ENCODE data around the gene STX1A.

Gene STX1A

GRCh38 chr7:73706126-73707044 lies 13.1 kb downstream of the STX1A start:
- no peak for DNase-seq (ENCODE audit: low read depth)

GRCh38 chr7:73705551-73705920 lies 13.9 kb downstream of the STX1A start:
- no peak for DNase-seq (ENCODE audit: low read depth)

- peak; percentile 29 for DNase-seq (ENCODE audit: low read depth)
These were observed 14.6 kb downstream of the STX1A start for GRCh38 chr7:73704640-73705550.

GRCh38 chr7:73703757-73704639 lies 15.5 kb downstream of the STX1A start:
- no peak for DNase-seq (ENCODE audit: low read depth)

- DNase-seq (ENCODE audit: low read depth): no peak
These were observed 16.2 kb downstream of the STX1A start for GRCh38 chr7:73703225-73703624.

GRCh38 chr7:73702665-73703064 lies 16.8 kb downstream of the STX1A start:
- DNase-seq (ENCODE audit: low read depth): no peak

- no peak for DNase-seq (ENCODE audit: low read depth)
These were observed 17.2 kb downstream of the STX1A start for GRCh38 chr7:73702226-73702625.

GRCh38 chr7:73701357-73701995 lies 18.0 kb downstream of the STX1A start:
- peak; percentile 59 for DNase-seq (ENCODE audit: low read depth)

GRCh38 chr7:73700581-73701134 lies 18.8 kb downstream of the STX1A start:
- no peak for DNase-seq (ENCODE audit: low read depth)

GRCh38 chr7:73700069-73700423 lies 19.4 kb downstream of the STX1A start:
- DNase-seq (ENCODE audit: low read depth): no peak

GRCh38 chr7:73699370-73700068 lies 19.9 kb downstream of the STX1A start:
- no peak for DNase-seq (ENCODE audit: low read depth)

- DNase-seq (ENCODE audit: low read depth): no peak
These were observed 21.1 kb downstream of the STX1A start for GRCh38 chr7:73698410-73698809.

- DNase-seq (ENCODE audit: low read depth): no peak
These were observed 23.1 kb downstream of the STX1A start for GRCh38 chr7:73696372-73696771.

GRCh38 chr7:73690646-73691045 lies 28.8 kb downstream of the STX1A start:
- no peak for DNase-seq (ENCODE audit: low read depth)

- DNase-seq (ENCODE audit: low read depth): no peak
These were observed 31.2 kb downstream of the STX1A start for GRCh38 chr7:73688288-73688687.

GRCh38 chr7:73685311-73685710 lies 34.2 kb downstream of the STX1A start:
- no peak for DNase-seq (ENCODE audit: low read depth)

- peak; percentile 11 for DNase-seq (ENCODE audit: low read depth)
These were observed 35.4 kb downstream of the STX1A start for GRCh38 chr7:73683788-73684693.

- DNase-seq (ENCODE audit: low read depth): peak; percentile 97
These were observed 36.2 kb downstream of the STX1A start, which contains the start of the genes BUD23 and DNAJC30 for GRCh38 chr7:73683056-73683787. TSS of gene BUD23 (plus strand) at chr7:73683597. CDS start at chr7:73683626, 29 bp downstream. TSS of gene DNAJC30 (minus strand) at chr7:73683453. CDS start at chr7:73683423, 30 bp downstream.

- no peak for DNase-seq (ENCODE audit: low read depth)
These were observed 36.8 kb downstream of the STX1A start for GRCh38 chr7:73682745-73683055.
